ENCODE results near the gene CCM2.

The CCM2 gene

GRCh38 chr7:45055594-45056219, 55.7 kb downstream of the CCM2 start:
- H3K36me3 Mint-ChIP-seq (ENCODE audit: low read depth), result peaks cover 64% of the 10 kb centered on the region
- H3K4me1 Mint-ChIP-seq (ENCODE audit: low read depth), result peaks cover 34% of the 10 kb centered on the region
- no peaks in the 10 kb centered on the region for H3K9me3 Mint-ChIP-seq
- H3K27ac Mint-ChIP-seq, result no peak overlapping the region
- no peak for DNase-seq (ENCODE audit: low spot score)
- H3K4me3 Mint-ChIP-seq, result no peak overlapping the region
- H3K27me3 Mint-ChIP-seq (ENCODE audit: low read depth), result no peaks in the 10 kb centered on the region

- H3K4me1 Mint-ChIP-seq (ENCODE audit: low read depth), result peaks cover 51% of the 10 kb centered on the region
- no peak for DNase-seq (ENCODE audit: low spot score)
- no peak overlapping the region for H3K27ac Mint-ChIP-seq
- H3K36me3 Mint-ChIP-seq (ENCODE audit: low read depth), result peaks cover 68% of the 10 kb centered on the region
- no peaks in the 10 kb centered on the region for H3K9me3 Mint-ChIP-seq
- H3K27me3 Mint-ChIP-seq (ENCODE audit: low read depth), result no peaks in the 10 kb centered on the region
- H3K4me3 Mint-ChIP-seq, result no peak overlapping the region
Measured at GRCh38 chr7:45057878-45058277, 57.9 kb downstream of the CCM2 start.

GRCh38 chr7:45060295-45060694, 60.3 kb downstream of the CCM2 start:
- Mint-ChIP-seq H3K27me3 (ENCODE audit: low read depth) (no peaks in the 10 kb centered on the region), H3K9me3 (no peaks in the 10 kb centered on the region), H3K27ac (peak overlapping the region; percentile 41), H3K4me3 (peak overlapping the region; percentile 10), H3K36me3 (ENCODE audit: low read depth) (peaks cover 63% of the 10 kb centered on the region), H3K4me1 (ENCODE audit: low read depth) (peaks cover 45% of the 10 kb centered on the region)
- no peak for DNase-seq (ENCODE audit: low spot score)

- Mint-ChIP-seq H3K36me3 (ENCODE audit: low read depth) (peaks cover 64% of the 10 kb centered on the region), H3K4me1 (ENCODE audit: low read depth) (peaks cover 48% of the 10 kb centered on the region), H3K9me3 (no peaks in the 10 kb centered on the region), H3K27ac (peak overlapping the region; percentile 74), H3K4me3 (peak overlapping the region; percentile 59), H3K27me3 (ENCODE audit: low read depth) (no peaks in the 10 kb centered on the region)
- no peak for DNase-seq (ENCODE audit: low spot score)
Measured at GRCh38 chr7:45061352-45061751, 61.4 kb downstream of the CCM2 start.

GRCh38 chr7:45061806-45062425, 61.9 kb downstream of the CCM2 start:
- peak overlapping the region; percentile 59 for H3K4me3 Mint-ChIP-seq
- H3K9me3 Mint-ChIP-seq, result no peaks in the 10 kb centered on the region
- no peaks in the 10 kb centered on the region for H3K27me3 Mint-ChIP-seq (ENCODE audit: low read depth)
- H3K4me1 Mint-ChIP-seq (ENCODE audit: low read depth), result peaks cover 48% of the 10 kb centered on the region
- peaks cover 67% of the 10 kb centered on the region for H3K36me3 Mint-ChIP-seq (ENCODE audit: low read depth)
- H3K27ac Mint-ChIP-seq, result peak overlapping the region; percentile 74
- DNase-seq (ENCODE audit: low spot score), result no peak

GRCh38 chr7:45064047-45064725, 64.2 kb downstream of the CCM2 start:
- H3K27ac Mint-ChIP-seq, result no peak overlapping the region
- H3K27me3 Mint-ChIP-seq (ENCODE audit: low read depth), result no peaks in the 10 kb centered on the region
- H3K4me1 Mint-ChIP-seq (ENCODE audit: low read depth), result peaks cover 37% of the 10 kb centered on the region

GRCh38 chr7:45065031-45065995, 65.3 kb downstream of the CCM2 start:
- peaks cover 30% of the 10 kb centered on the region for H3K4me1 Mint-ChIP-seq (ENCODE audit: low read depth)
- H3K4me3 Mint-ChIP-seq, result no peak overlapping the region
- H3K36me3 Mint-ChIP-seq (ENCODE audit: low read depth), result peaks cover 72% of the 10 kb centered on the region
- no peak for DNase-seq (ENCODE audit: low spot score)
- H3K27me3 Mint-ChIP-seq (ENCODE audit: low read depth), result no peaks in the 10 kb centered on the region
- H3K9me3 Mint-ChIP-seq, result no peaks in the 10 kb centered on the region
- H3K27ac Mint-ChIP-seq, result peak overlapping the region; percentile 15

More at GRCh38 chr7:45064047-45064725, 64.2 kb downstream of the CCM2 start:
- Mint-ChIP-seq H3K9me3 (no peaks in the 10 kb centered on the region), H3K4me3 (no peak overlapping the region), H3K36me3 (ENCODE audit: low read depth) (peaks cover 69% of the 10 kb centered on the region)
- no peak for DNase-seq (ENCODE audit: low spot score)

GRCh38 chr7:45066409-45066808, 66.4 kb downstream of the CCM2 start:
- no peaks in the 10 kb centered on the region for H3K27me3 Mint-ChIP-seq (ENCODE audit: low read depth)
- no peak for DNase-seq (ENCODE audit: low spot score)
- H3K27ac Mint-ChIP-seq, result no peak overlapping the region
- H3K36me3 Mint-ChIP-seq (ENCODE audit: low read depth), result peaks cover 69% of the 10 kb centered on the region
- no peaks in the 10 kb centered on the region for H3K9me3 Mint-ChIP-seq
- H3K4me1 Mint-ChIP-seq (ENCODE audit: low read depth), result peaks cover 21% of the 10 kb centered on the region
- H3K4me3 Mint-ChIP-seq, result no peak overlapping the region

GRCh38 chr7:45067582-45067981, 67.6 kb downstream of the CCM2 start:
- no peak for DNase-seq (ENCODE audit: low spot score)
- H3K27ac Mint-ChIP-seq, result peak overlapping the region; percentile 31
- H3K36me3 Mint-ChIP-seq (ENCODE audit: low read depth), result peaks cover 66% of the 10 kb centered on the region
- H3K9me3 Mint-ChIP-seq, result no peaks in the 10 kb centered on the region
- no peaks in the 10 kb centered on the region for H3K27me3 Mint-ChIP-seq (ENCODE audit: low read depth)
- H3K4me1 Mint-ChIP-seq (ENCODE audit: low read depth), result peaks cover 10% of the 10 kb centered on the region
- no peak overlapping the region for H3K4me3 Mint-ChIP-seq

GRCh38 chr7:45068236-45069023, 68.4 kb downstream of the CCM2 start:
- no peak for DNase-seq (ENCODE audit: low spot score)
- peaks cover 71% of the 10 kb centered on the region for H3K36me3 Mint-ChIP-seq (ENCODE audit: low read depth)
- no peaks in the 10 kb centered on the region for H3K27me3 Mint-ChIP-seq (ENCODE audit: low read depth)
- peak overlapping the region; percentile 9 for H3K4me3 Mint-ChIP-seq
- peak overlapping the region; percentile 52 for H3K27ac Mint-ChIP-seq
- no peaks in the 10 kb centered on the region for H3K9me3 Mint-ChIP-seq
- peaks cover 8% of the 10 kb centered on the region for H3K4me1 Mint-ChIP-seq (ENCODE audit: low read depth)

- Mint-ChIP-seq H3K27ac (no peak overlapping the region), H3K4me1 (ENCODE audit: low read depth) (peaks cover 5% of the 10 kb centered on the region)
Measured at GRCh38 chr7:45069444-45070253, 69.6 kb downstream of the CCM2 start.

GRCh38 chr7:45070254-45070642, 70.2 kb downstream of the CCM2 start:
- H3K27ac Mint-ChIP-seq, result no peak overlapping the region
- DNase-seq (ENCODE audit: low spot score), result no peak
- peaks cover 5% of the 10 kb centered on the region for H3K4me1 Mint-ChIP-seq (ENCODE audit: low read depth)
- H3K27me3 Mint-ChIP-seq (ENCODE audit: low read depth), result no peaks in the 10 kb centered on the region
- no peaks in the 10 kb centered on the region for H3K9me3 Mint-ChIP-seq
- H3K4me3 Mint-ChIP-seq, result no peak overlapping the region
- H3K36me3 Mint-ChIP-seq (ENCODE audit: low read depth), result peaks cover 76% of the 10 kb centered on the region

More at GRCh38 chr7:45069444-45070253, 69.6 kb downstream of the CCM2 start:
- Mint-ChIP-seq H3K36me3 (ENCODE audit: low read depth) (peaks cover 70% of the 10 kb centered on the region), H3K4me3 (no peak overlapping the region), H3K27me3 (ENCODE audit: low read depth) (no peaks in the 10 kb centered on the region), H3K9me3 (no peaks in the 10 kb centered on the region)
- no peak for DNase-seq (ENCODE audit: low spot score)

Measured in T-helper 2 cell treated with Interferon-gamma antibody and Interleukin-4, amounts not matched to agents 5 μg/mL and 100 μg/mL, for 36 hours (primary cell).